ENCODE measurements around the gene AXIN1.
"Not testable (repeated sequence)": the region's sequence is repeated elsewhere in the genome, so short reads cannot be mapped to it uniquely, and the experiment has no call there.

Gene AXIN1

GRCh38 chr16:333406-334094 lies 19.0 kb downstream of the AXIN1 start:
- Histone ChIP-seq H3K4me3 (ENCODE audit: low read length in 2 of 2) (no peak overlapping the region), H3K9ac (ENCODE audit: low read depth in 1 of 2, low read length in 2 of 2) (no peak overlapping the region), H3K4me1 (ENCODE audit: control insufficient read depth in 2 of 2, insufficient read depth in 2 of 2, low read length in 2 of 2) (peaks cover 8 to 20% of the 10 kb centered on the region in 2 donors), H3K27me3 (ENCODE audit: control insufficient read depth in 2 of 2, insufficient read depth in 2 of 2, low read length in 2 of 2) (no peaks in the 10 kb centered on the region), H3K36me3 (ENCODE audit: control insufficient read depth in 2 of 2, insufficient read depth in 2 of 2, low read length in 2 of 2) (no peaks in the 10 kb centered on the region), H3K9me3 (ENCODE audit: control insufficient read depth in 2 of 2, low read length in 2 of 2) (no peaks in the 10 kb centered on the region), H3K27ac (ENCODE audit: low read depth in 2 of 2, low read length in 2 of 2) (no peak overlapping the region)

GRCh38 chr16:331181-331814 lies 21.2 kb downstream of the AXIN1 start:
- not testable (repeated sequence) for H3K27me3 ChIP-seq (ENCODE audit: control insufficient read depth in 2 of 2, insufficient read depth in 2 of 2, low read length in 2 of 2); H3K4me3 ChIP-seq (ENCODE audit: low read length in 2 of 2); H3K9ac ChIP-seq (ENCODE audit: low read depth in 1 of 2, low read length in 2 of 2); H3K27ac ChIP-seq (ENCODE audit: low read depth in 2 of 2, low read length in 2 of 2); H3K36me3 ChIP-seq (ENCODE audit: control insufficient read depth in 2 of 2, insufficient read depth in 2 of 2, low read length in 2 of 2); H3K9me3 ChIP-seq (ENCODE audit: control insufficient read depth in 2 of 2, low read length in 2 of 2)
- peaks cover 21 to 33% of the 10 kb centered on the region in 2 donors for H3K4me1 ChIP-seq (ENCODE audit: control insufficient read depth in 2 of 2, insufficient read depth in 2 of 2, low read length in 2 of 2)

GRCh38 chr16:330741-331140 lies 21.8 kb downstream of the AXIN1 start:
- Histone ChIP-seq H3K9ac (ENCODE audit: low read depth in 1 of 2, low read length in 2 of 2) (no peak overlapping the region), H3K9me3 (ENCODE audit: control insufficient read depth in 2 of 2, low read length in 2 of 2) (no peaks in the 10 kb centered on the region), H3K4me1 (ENCODE audit: control insufficient read depth in 2 of 2, insufficient read depth in 2 of 2, low read length in 2 of 2) (peaks cover 24 to 36% of the 10 kb centered on the region in 2 donors), H3K27ac (ENCODE audit: low read depth in 2 of 2, low read length in 2 of 2) (no peak overlapping the region), H3K27me3 (ENCODE audit: control insufficient read depth in 2 of 2, insufficient read depth in 2 of 2, low read length in 2 of 2) (no peaks in the 10 kb centered on the region), H3K4me3 (ENCODE audit: low read length in 2 of 2) (no peak overlapping the region), H3K36me3 (ENCODE audit: control insufficient read depth in 2 of 2, insufficient read depth in 2 of 2, low read length in 2 of 2) (no peaks in the 10 kb centered on the region)

GRCh38 chr16:325375-326145 lies 27.0 kb downstream of the AXIN1 start:
- peaks cover 37 to 43% of the 10 kb centered on the region in 2 donors for H3K4me1 ChIP-seq (ENCODE audit: control insufficient read depth in 2 of 2, insufficient read depth in 2 of 2, low read length in 2 of 2)
- peaks cover 0 to 2% of the 10 kb centered on the region in 2 donors for H3K36me3 ChIP-seq (ENCODE audit: control insufficient read depth in 2 of 2, insufficient read depth in 2 of 2, low read length in 2 of 2)
- H3K9me3 ChIP-seq (ENCODE audit: control insufficient read depth in 2 of 2, low read length in 2 of 2): no peaks in the 10 kb centered on the region
- H3K9ac ChIP-seq (ENCODE audit: low read depth in 1 of 2, low read length in 2 of 2): peak overlapping the region; percentile 41 to 55
- H3K27me3 ChIP-seq (ENCODE audit: control insufficient read depth in 2 of 2, insufficient read depth in 2 of 2, low read length in 2 of 2): no peaks in the 10 kb centered on the region
- peak overlapping the region; percentile 86 for H3K27ac ChIP-seq (ENCODE audit: low read depth in 2 of 2, low read length in 2 of 2)
- H3K4me3 ChIP-seq (ENCODE audit: low read length in 2 of 2): peak overlapping the region; percentile 19 to 44

- Histone ChIP-seq H3K4me1 (ENCODE audit: control insufficient read depth in 2 of 2, insufficient read depth in 2 of 2, low read length in 2 of 2) (peaks cover 36 to 42% of the 10 kb centered on the region in 2 donors), H3K27ac (ENCODE audit: low read depth in 2 of 2, low read length in 2 of 2) (peak overlapping the region; percentile 86), H3K9ac (ENCODE audit: low read depth in 1 of 2, low read length in 2 of 2) (peak overlapping the region; percentile 41 to 55), H3K27me3 (ENCODE audit: control insufficient read depth in 2 of 2, insufficient read depth in 2 of 2, low read length in 2 of 2) (no peaks in the 10 kb centered on the region), H3K36me3 (ENCODE audit: control insufficient read depth in 2 of 2, insufficient read depth in 2 of 2, low read length in 2 of 2) (peaks cover 0 to 2% of the 10 kb centered on the region in 2 donors), H3K9me3 (ENCODE audit: control insufficient read depth in 2 of 2, low read length in 2 of 2) (no peaks in the 10 kb centered on the region), H3K4me3 (ENCODE audit: low read length in 2 of 2) (peak overlapping the region; percentile 19 to 52)
Measured at GRCh38 chr16:324451-325334, 27.8 kb downstream of the AXIN1 start.

- H3K4me1 ChIP-seq (ENCODE audit: control insufficient read depth in 2 of 2, insufficient read depth in 2 of 2, low read length in 2 of 2): peaks cover 36 to 42% of the 10 kb centered on the region in 2 donors
- peak overlapping the region; percentile 86 for H3K27ac ChIP-seq (ENCODE audit: low read depth in 2 of 2, low read length in 2 of 2)
Measured at GRCh38 chr16:324201-324450, 28.4 kb downstream of the AXIN1 start.

GRCh38 chr16:322476-323143 lies 29.9 kb downstream of the AXIN1 start:
- Histone ChIP-seq H3K9me3 (ENCODE audit: control insufficient read depth in 2 of 2, low read length in 2 of 2) (no peaks in the 10 kb centered on the region), H3K9ac (ENCODE audit: low read depth in 1 of 2, low read length in 2 of 2) (no peak overlapping the region), H3K27ac (ENCODE audit: low read depth in 2 of 2, low read length in 2 of 2) (no peak overlapping the region), H3K4me1 (ENCODE audit: control insufficient read depth in 2 of 2, insufficient read depth in 2 of 2, low read length in 2 of 2) (peaks cover 26 to 32% of the 10 kb centered on the region in 2 donors), H3K36me3 (ENCODE audit: control insufficient read depth in 2 of 2, insufficient read depth in 2 of 2, low read length in 2 of 2) (peaks cover 9 to 17% of the 10 kb centered on the region in 2 donors), H3K4me3 (ENCODE audit: low read length in 2 of 2) (no peak overlapping the region), H3K27me3 (ENCODE audit: control insufficient read depth in 2 of 2, insufficient read depth in 2 of 2, low read length in 2 of 2) (no peaks in the 10 kb centered on the region)

More at GRCh38 chr16:324201-324450, 28.4 kb downstream of the AXIN1 start:
- H3K9ac ChIP-seq (ENCODE audit: low read depth in 1 of 2, low read length in 2 of 2): peak overlapping the region in 1 of 2 donors; percentile 55
- peaks cover 4 to 7% of the 10 kb centered on the region in 2 donors for H3K36me3 ChIP-seq (ENCODE audit: control insufficient read depth in 2 of 2, insufficient read depth in 2 of 2, low read length in 2 of 2)
- H3K9me3 ChIP-seq (ENCODE audit: control insufficient read depth in 2 of 2, low read length in 2 of 2): no peaks in the 10 kb centered on the region
- H3K27me3 ChIP-seq (ENCODE audit: control insufficient read depth in 2 of 2, insufficient read depth in 2 of 2, low read length in 2 of 2): no peaks in the 10 kb centered on the region
- peak overlapping the region in 1 of 2 donors; percentile 19 for H3K4me3 ChIP-seq (ENCODE audit: low read length in 2 of 2)

- Histone ChIP-seq H3K36me3 (ENCODE audit: control insufficient read depth in 2 of 2, insufficient read depth in 2 of 2, low read length in 2 of 2) (peaks cover 9 to 19% of the 10 kb centered on the region in 2 donors), H3K27me3 (ENCODE audit: control insufficient read depth in 2 of 2, insufficient read depth in 2 of 2, low read length in 2 of 2) (no peaks in the 10 kb centered on the region), H3K27ac (ENCODE audit: low read depth in 2 of 2, low read length in 2 of 2) (no peak overlapping the region), H3K9me3 (ENCODE audit: control insufficient read depth in 2 of 2, low read length in 2 of 2) (no peaks in the 10 kb centered on the region), H3K4me1 (ENCODE audit: control insufficient read depth in 2 of 2, insufficient read depth in 2 of 2, low read length in 2 of 2) (peaks cover 19 to 24% of the 10 kb centered on the region in 2 donors), H3K4me3 (ENCODE audit: low read length in 2 of 2) (no peak overlapping the region), H3K9ac (ENCODE audit: low read depth in 1 of 2, low read length in 2 of 2) (no peak overlapping the region)
Measured at GRCh38 chr16:321532-321931, 31.0 kb downstream of the AXIN1 start.

GRCh38 chr16:320206-320605 lies 32.3 kb downstream of the AXIN1 start:
- Histone ChIP-seq H3K4me1 (ENCODE audit: control insufficient read depth in 2 of 2, insufficient read depth in 2 of 2, low read length in 2 of 2) (peaks cover 11 to 15% of the 10 kb centered on the region in 2 donors), H3K9me3 (ENCODE audit: control insufficient read depth in 2 of 2, low read length in 2 of 2) (no peaks in the 10 kb centered on the region), H3K27ac (ENCODE audit: low read depth in 2 of 2, low read length in 2 of 2) (no peak overlapping the region), H3K36me3 (ENCODE audit: control insufficient read depth in 2 of 2, insufficient read depth in 2 of 2, low read length in 2 of 2) (peaks cover 9 to 19% of the 10 kb centered on the region in 2 donors), H3K9ac (ENCODE audit: low read depth in 1 of 2, low read length in 2 of 2) (no peak overlapping the region), H3K4me3 (ENCODE audit: low read length in 2 of 2) (no peak overlapping the region), H3K27me3 (ENCODE audit: control insufficient read depth in 2 of 2, insufficient read depth in 2 of 2, low read length in 2 of 2) (no peaks in the 10 kb centered on the region)
